Liver (tissue), 3 donors: ENCODE data around the gene ABCA6.

ENCODE experiments used
- CTCF ChIP-seq: fragments of 150-350 bp; IDR thresholded peaks from 2 replicates; pipeline ENCODE4 v1.5.1; 2017; ENCODE audit warnings: improper control_type of control experiment, low read depth, low read length; ENCODE audit not compliant: missing input control
- FOXA2 ChIP-seq: IDR thresholded peaks from 2 replicates; pipeline ENCODE4 v1.6.1; 2016; ENCODE audit warnings: antibody characterized with exemption
- GABPA ChIP-seq, 2 donors: IDR thresholded peaks in 1 of 2; conservative IDR thresholded peaks in 1 of 2; 2 replicates each; pipeline ENCODE4 v1.6.1; 2016; ENCODE audit warnings: antibody characterized with exemption in 2 of 2, mild to moderate bottlenecking in 1 of 2, moderate library complexity in 1 of 2
- JUND ChIP-seq, 2 donors: IDR thresholded peaks; 2 replicates each; pipeline ENCODE4 v1.6.1; 2016; ENCODE audit warnings: antibody characterized with exemption in 2 of 2
- MAX ChIP-seq: IDR thresholded peaks from 2 replicates; pipeline ENCODE4 v1.6.1; 2016; ENCODE audit warnings: antibody characterized with exemption
- RAD21 ChIP-seq, 2 donors: IDR thresholded peaks; 2 replicates each; pipeline ENCODE4 v1.6.1; 2016; ENCODE audit warnings: antibody characterized with exemption in 2 of 2, mild to moderate bottlenecking in 2 of 2
- REST ChIP-seq: IDR thresholded peaks from 2 replicates; pipeline ENCODE4 v1.6.1; 2016; ENCODE audit warnings: antibody characterized with exemption, mild to moderate bottlenecking
- SP1 ChIP-seq: IDR thresholded peaks from 2 replicates; pipeline ENCODE4 v1.6.1; 2018; ENCODE audit warnings: antibody characterized with exemption, mild to moderate bottlenecking
- TAF1 ChIP-seq: conservative IDR thresholded peaks from 2 replicates; pipeline ENCODE4 v1.6.1; 2016; ENCODE audit warnings: antibody characterized with exemption, mild to moderate bottlenecking
- YY1 ChIP-seq: IDR thresholded peaks from 2 replicates; pipeline ENCODE4 v1.6.1; 2016; ENCODE audit warnings: antibody characterized with exemption, mild to moderate bottlenecking
- TF ChIP-seq, protein P1 (sequence below): IDR thresholded peaks from 2 replicates; pipeline ENCODE4 v1.6.1; 2016; ENCODE audit warnings: antibody characterized with exemption
- donor health status: healthy.
- donor health status: healthy.

GRCh38 chr17:69154267-69154666 lies 12.6 kb upstream of the ABCA6 start:
- TF ChIP-seq GABPA (IDR thresholded peaks at IDR 0.05 in 1 of 2, conservative IDR thresholded peaks at IDR 0.05 in 1 of 2) (no peak), CTCF (no peak), RAD21 (IDR thresholded peaks at IDR 0.05) (no peak), TAF1 (no peak), SP1 (no peak), JUND (IDR thresholded peaks at IDR 0.05) (no peak), REST (no peak), YY1 (no peak), MAX (no peak), FOXA2 (no peak)
- TF ChIP-seq, protein P1, sequence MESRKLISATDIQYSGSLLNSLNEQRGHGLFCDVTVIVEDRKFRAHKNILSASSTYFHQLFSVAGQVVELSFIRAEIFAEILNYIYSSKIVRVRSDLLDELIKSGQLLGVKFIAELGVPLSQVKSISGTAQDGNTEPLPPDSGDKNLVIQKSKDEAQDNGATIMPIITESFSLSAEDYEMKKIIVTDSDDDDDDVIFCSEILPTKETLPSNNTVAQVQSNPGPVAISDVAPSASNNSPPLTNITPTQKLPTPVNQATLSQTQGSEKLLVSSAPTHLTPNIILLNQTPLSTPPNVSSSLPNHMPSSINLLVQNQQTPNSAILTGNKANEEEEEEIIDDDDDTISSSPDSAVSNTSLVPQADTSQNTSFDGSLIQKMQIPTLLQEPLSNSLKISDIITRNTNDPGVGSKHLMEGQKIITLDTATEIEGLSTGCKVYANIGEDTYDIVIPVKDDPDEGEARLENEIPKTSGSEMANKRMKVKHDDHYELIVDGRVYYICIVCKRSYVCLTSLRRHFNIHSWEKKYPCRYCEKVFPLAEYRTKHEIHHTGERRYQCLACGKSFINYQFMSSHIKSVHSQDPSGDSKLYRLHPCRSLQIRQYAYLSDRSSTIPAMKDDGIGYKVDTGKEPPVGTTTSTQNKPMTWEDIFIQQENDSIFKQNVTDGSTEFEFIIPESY = no peak
